NCI-H345 treated with DMSO at 0.1 percent for 48 hours (cell line): Measurements from ENCODE around the gene CEACAM16.

Experiments used
- DNase-seq: peaks from one replicate; lab custom pipeline; 2025; ENCODE audit not compliant: unreplicated experiment; lab: John Stamatoyannopoulos, UW

Gene CEACAM16

DNA sequence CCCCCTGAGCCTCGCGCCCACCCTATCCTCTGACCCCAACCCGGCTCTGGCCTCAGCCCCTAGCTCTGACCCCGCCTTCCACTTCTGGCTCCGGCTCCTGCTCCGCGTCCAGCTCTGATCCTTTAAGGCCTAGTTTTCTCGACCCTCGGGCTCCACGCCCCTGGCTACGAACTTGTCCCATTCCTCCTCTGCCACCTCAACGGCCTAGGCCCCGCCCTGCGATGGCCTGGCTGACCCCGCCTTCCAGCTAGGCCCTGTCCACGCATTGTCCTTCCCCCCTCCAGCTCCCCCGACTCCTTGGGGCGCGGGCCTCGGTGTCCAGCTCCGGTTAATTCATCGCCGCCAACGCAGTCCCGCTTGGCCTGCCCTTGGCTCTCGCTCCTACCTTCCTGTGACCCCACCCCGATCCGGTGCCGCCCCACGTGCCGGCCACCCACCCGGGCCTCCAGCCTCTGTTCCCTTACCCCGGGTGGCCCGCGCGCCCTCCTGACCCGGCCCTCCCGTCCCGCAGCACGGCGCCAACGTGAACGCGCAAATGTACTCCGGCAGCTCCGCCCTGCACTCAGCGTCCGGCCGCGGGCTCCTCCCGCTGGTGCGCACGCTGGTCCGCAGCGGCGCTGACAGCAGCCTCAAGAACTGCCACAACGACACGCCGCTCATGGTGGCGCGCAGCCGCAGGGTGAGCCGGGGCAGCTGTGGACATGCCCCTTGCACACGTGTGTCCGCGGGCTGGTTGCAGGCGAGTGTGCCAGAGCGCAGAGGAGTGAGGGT, 59.0 kb downstream of the CEACAM16 start:
- no peak for DNase-seq

DNA sequence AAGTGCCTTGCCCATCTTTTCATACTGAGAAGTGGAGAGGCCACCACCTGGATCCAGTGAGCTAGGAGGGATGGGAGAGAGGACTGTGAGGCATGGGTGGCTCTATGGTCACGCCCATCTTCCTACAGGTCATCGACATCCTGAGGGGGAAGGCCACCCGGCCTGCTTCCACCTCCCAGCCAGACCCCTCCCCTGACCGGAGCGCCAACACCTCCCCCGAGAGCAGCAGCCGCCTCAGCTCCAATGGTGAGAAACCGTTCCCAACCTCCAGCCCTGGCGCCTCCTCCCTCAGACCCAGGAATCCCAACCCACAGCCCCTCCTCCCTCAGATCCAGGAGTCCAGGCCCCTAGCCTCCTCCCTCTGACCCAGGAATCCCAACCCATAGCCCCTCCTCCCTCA, 59.6 kb downstream of the CEACAM16 start:
- DNase-seq, result no peak

DNA sequence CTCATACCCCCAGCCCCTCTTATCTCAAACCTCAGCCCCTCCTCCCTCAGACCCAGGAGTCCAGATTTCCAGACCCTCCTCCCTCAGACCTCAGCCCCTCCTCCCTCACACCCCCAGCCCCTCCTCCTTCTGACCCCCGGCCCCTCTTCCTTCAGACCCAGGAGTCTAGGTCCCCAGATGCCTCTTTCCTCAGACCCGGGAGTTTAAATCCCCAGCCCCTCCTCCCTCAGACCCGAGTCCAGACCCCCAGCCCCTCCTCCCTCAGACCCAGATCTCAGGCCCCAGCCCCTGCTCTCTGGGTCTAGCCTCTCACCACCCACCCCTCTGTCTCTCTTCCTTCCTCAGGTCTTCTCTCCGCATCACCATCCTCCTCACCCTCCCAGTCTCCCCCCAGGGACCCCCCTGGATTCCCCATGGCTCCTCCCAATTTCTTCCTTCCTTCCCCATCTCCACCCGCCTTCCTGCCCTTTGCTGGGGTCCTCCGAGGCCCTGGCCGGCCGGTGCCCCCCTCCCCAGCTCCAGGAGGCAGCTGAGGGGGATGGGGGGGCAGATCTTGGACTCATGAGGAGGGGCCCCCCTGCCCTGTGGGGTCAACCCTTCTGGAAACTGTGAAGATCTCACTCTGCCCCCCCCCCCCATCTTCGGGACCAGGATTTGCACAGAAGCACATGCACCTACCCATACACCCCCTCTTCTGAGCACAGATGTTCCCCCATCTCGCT, 60.3 kb downstream of the CEACAM16 start:
- no peak for DNase-seq
